ENCODE data around the gene CDH15. TPM values are rescaled to one million over a fixed set of nuclear protein-coding genes. Genes with fewer than 3 reads are reported as not detected.
A peak's percentile ranks its signal among the peaks of the same experiment; 100 is the strongest.

CDH15 gene
- total and polyA plus RNA-seq, 2 of the 13 experiments (the other 11 are each of a cell fraction or from before 2014, with no cell fraction given), result 0.74 to 2.2 TPM

GRCh38 chr16:89216315-89217137 lies 45.0 kb downstream of the CDH15 start (continued):
- peak in 1 of 2 experiments; percentile 79; a peak in 2 of 4 replicates for TF ChIP-seq HMGXB4 (CRISPR knock-in tag; IDR thresholded peaks at IDR 0.05; ENCODE audit: borderline replicate concordance in 1 of 2, low read depth in 1 of 2)
- no peak for TF ChIP-seq ZNF234 (CRISPR knock-in tag; conservative IDR thresholded peaks at IDR 0.05)
- no peak for TF ChIP-seq ZNF274 (CRISPR knock-in tag; IDR thresholded peaks at IDR 0.05)
- TF ChIP-seq ZBTB2 (CRISPR knock-in tag; IDR thresholded peaks at IDR 0.05; ENCODE audit: low read depth), result peak; percentile 27; the same call in 1 of the 2 replicates
- TF ChIP-seq ZNF530 (CRISPR knock-in tag; IDR thresholded peaks at IDR 0.05; ENCODE audit: low read depth), result no peak
- TF ChIP-seq TEAD3 (CRISPR knock-in tag; optimal IDR thresholded peaks at IDR 0.05; ENCODE audit: borderline replicate concordance), result peak; percentile 61
- no peak for TF ChIP-seq AKAP8 (CRISPR knock-in tag; IDR thresholded peaks at IDR 0.05)
- peak; percentile 52; the same call in 1 of the 2 replicates for TF ChIP-seq ZC3H13 (CRISPR knock-in tag; IDR thresholded peaks at IDR 0.05)
- peak; percentile 25; the same call in 1 of the 2 replicates for TF ChIP-seq ARID5B (CRISPR knock-in tag; IDR thresholded peaks at IDR 0.05)
- TF ChIP-seq HMGXB3 (CRISPR knock-in tag; IDR thresholded peaks at IDR 0.05; ENCODE audit: borderline replicate concordance), result no peak
- no peak for TF ChIP-seq PLSCR1 (CRISPR knock-in tag; IDR thresholded peaks at IDR 0.05; ENCODE audit: borderline replicate concordance)
- no peak for TF ChIP-seq ZNF414 (CRISPR knock-in tag; IDR thresholded peaks at IDR 0.05)
- peak; percentile 83; the same call in 1 of the 2 replicates for TF ChIP-seq ZNF230 (CRISPR knock-in tag; IDR thresholded peaks at IDR 0.05)
- TF ChIP-seq ZNF256 (CRISPR knock-in tag; conservative IDR thresholded peaks at IDR 0.05), result no peak
